DOHH2 (cell line): Measurements from ENCODE around the gene C1QTNF12.

Experiments used
- H3F3A ChIP-seq: fragments of 200-600 bp; sonication (generic), shearing (Covaris generic); 2 replicates; pipeline ENCODE4 v1.6.0; 2016; ENCODE audit warnings: antibody characterized with exemption, mild to moderate bottlenecking; ENCODE audit not compliant: control insufficient read depth, insufficient read depth
- H3K27ac ChIP-seq: fragments of 200-600 bp; sonication (generic); 2 replicates; pipeline ENCODE4 v1.5.1; 2014; ENCODE audit warnings: low read depth, mild to moderate bottlenecking, low read length, moderate library complexity
- H3K27me3 ChIP-seq: fragments of 200-600 bp; sonication (generic); 2 replicates; pipeline ENCODE4 v1.6.1; 2014; ENCODE audit warnings: mild to moderate bottlenecking, low read length, mixed read lengths; ENCODE audit not compliant: control insufficient read depth
- H3K36me3 ChIP-seq: fragments of 200-600 bp; sonication (generic); 2 replicates; pipeline ENCODE4 v1.6.1; 2014; ENCODE audit warnings: mild to moderate bottlenecking, low read length, moderate library complexity, mixed read lengths; ENCODE audit not compliant: control insufficient read depth
- H3K4me1 ChIP-seq: fragments of 200-600 bp; sonication (generic); 2 replicates; pipeline ENCODE4 v1.6.1; 2014; ENCODE audit warnings: mild to moderate bottlenecking, low read length, mixed read lengths; ENCODE audit not compliant: control insufficient read depth
- H3K4me2 ChIP-seq: fragments of 200-600 bp; sonication (generic); 2 replicates; pipeline ENCODE4 v1.6.0; 2014; ENCODE audit warnings: mild to moderate bottlenecking, low read length, moderate library complexity
- H3K4me3 ChIP-seq: fragments of 200-600 bp; sonication (generic); 2 replicates; pipeline ENCODE4 v1.5.1; 2014; ENCODE audit warnings: mild to moderate bottlenecking, low read length, mixed read lengths
- H3K79me2 ChIP-seq: fragments of 200-600 bp; sonication (generic); 2 replicates; pipeline ENCODE4 v1.6.1; 2014; ENCODE audit warnings: mild to moderate bottlenecking, low read length, mixed read lengths; ENCODE audit not compliant: control insufficient read depth
- H3K9me2 ChIP-seq: fragments of 200-600 bp; sonication (generic); replicated peaks from 2 replicates; pipeline ENCODE4 v1.6.1; 2014; ENCODE audit warnings: mild to moderate bottlenecking, low read length, mixed read lengths; ENCODE audit not compliant: control insufficient read depth
- H3K9me3 ChIP-seq: fragments of 200-600 bp; sonication (generic); 2 replicates; pipeline ENCODE4 v1.6.1; 2014; ENCODE audit warnings: antibody characterized with exemption, low read length, mixed read lengths; ENCODE audit not compliant: control insufficient read depth, insufficient read depth
- H4K20me1 ChIP-seq: fragments of 200-600 bp; sonication (generic); 2 replicates; pipeline ENCODE4 v1.6.0; 2014; ENCODE audit warnings: low read depth, mild to moderate bottlenecking, antibody characterized with exemption, low read length, moderate library complexity; ENCODE audit not compliant: control insufficient read depth, insufficient read depth
- EZH2phosphoT487 ChIP-seq: fragments of 200-600 bp; sonication (generic); IDR thresholded peaks from 2 replicates; pipeline ENCODE4 v1.6.1; 2017; ENCODE audit warnings: borderline replicate concordance, mild to moderate bottlenecking, antibody characterized with exemption, low read length, moderate library complexity, mixed read lengths
- TF ChIP-seq, protein P1 (sequence below): fragments of 200-600 bp; sonication (generic); IDR thresholded peaks from one replicate; pipeline ENCODE4 v1.5.1; 2014; ENCODE audit warnings: antibody characterized with exemption, mild to moderate bottlenecking, low read depth, low read length; ENCODE audit not compliant: poor library complexity, severe bottlenecking

The C1QTNF12 gene

DNA sequence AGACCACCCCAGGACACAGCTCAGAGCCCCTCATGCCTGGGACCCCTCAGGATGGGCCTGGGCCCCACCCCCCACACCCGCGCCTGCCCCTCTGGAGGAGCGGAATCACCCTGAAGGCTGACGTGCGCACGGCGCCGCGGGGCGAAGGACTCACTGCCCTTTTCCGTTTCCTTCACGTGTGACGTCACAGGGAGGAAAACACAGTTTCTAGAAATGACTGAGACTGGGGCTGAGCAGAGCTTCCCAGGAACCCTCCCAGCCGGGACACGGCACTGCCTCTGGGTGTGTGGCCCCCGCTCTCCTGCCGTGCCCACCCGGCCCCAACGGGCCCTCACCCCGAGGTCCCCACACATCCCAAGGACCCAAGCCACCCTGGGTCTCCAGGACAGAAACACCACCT lies 27.2 kb downstream of the C1QTNF12 start:
- H4K20me1 ChIP-seq: no peaks in the 10 kb centered on the region

DNA sequence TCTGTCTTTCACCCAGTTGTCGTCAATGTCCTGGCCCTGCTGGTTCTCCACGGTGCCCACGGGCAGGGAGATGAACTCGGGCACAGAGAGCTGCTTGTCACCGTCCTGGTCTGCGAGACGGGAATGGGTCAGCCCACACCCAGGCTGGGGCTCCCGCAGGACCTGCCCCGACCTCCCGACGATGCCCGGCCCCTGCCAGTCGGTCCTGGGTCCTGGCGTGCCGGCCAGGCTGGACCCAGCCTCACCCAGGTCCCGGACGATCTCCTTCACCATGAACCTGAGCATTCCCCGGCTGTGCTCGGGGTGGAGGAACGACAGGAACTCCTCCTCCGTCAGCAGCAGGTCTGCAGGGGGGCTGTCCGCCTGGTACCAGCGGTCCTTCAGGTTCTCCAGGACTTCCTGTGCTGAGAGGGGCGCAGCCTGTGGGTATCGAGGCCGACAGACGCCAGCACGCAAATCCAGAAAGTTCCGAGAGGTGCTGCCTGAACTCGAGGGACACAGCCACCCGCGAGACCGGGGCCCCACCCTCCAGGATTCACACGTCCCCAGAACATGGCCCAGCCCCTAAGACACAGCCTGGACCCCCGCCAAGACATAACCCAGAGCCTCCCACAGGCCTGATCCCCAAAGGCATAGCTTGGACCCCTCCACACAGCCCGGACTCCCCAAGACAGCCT lies 27.9 kb downstream of the C1QTNF12 start:
- H3K27ac ChIP-seq: no peak overlapping the region
- H3K36me3 ChIP-seq: peaks cover 45% of the 10 kb centered on the region

More for the DNA sequence above, 27.2 kb downstream of the C1QTNF12 start:
- H3K36me3 ChIP-seq: peaks cover 49% of the 10 kb centered on the region
- no peaks in the 10 kb centered on the region for H3K27me3 ChIP-seq
- H3K9me2 ChIP-seq: no peaks in the 10 kb centered on the region
- no peaks in the 10 kb centered on the region for H3K9me3 ChIP-seq
- H3K27ac ChIP-seq: no peak overlapping the region
- H3K4me2 ChIP-seq: no peak overlapping the region
- 0 out of 2 replicates have a peak, but pooled peaks cover 3% of the 10 kb centered on the region for H3K79me2 ChIP-seq
- no peak overlapping the region for H3K4me3 ChIP-seq
- TF ChIP-seq, protein P1, sequence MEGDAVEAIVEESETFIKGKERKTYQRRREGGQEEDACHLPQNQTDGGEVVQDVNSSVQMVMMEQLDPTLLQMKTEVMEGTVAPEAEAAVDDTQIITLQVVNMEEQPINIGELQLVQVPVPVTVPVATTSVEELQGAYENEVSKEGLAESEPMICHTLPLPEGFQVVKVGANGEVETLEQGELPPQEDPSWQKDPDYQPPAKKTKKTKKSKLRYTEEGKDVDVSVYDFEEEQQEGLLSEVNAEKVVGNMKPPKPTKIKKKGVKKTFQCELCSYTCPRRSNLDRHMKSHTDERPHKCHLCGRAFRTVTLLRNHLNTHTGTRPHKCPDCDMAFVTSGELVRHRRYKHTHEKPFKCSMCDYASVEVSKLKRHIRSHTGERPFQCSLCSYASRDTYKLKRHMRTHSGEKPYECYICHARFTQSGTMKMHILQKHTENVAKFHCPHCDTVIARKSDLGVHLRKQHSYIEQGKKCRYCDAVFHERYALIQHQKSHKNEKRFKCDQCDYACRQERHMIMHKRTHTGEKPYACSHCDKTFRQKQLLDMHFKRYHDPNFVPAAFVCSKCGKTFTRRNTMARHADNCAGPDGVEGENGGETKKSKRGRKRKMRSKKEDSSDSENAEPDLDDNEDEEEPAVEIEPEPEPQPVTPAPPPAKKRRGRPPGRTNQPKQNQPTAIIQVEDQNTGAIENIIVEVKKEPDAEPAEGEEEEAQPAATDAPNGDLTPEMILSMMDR: no peak
- TF ChIP-seq EZH2phosphoT487: no peak
- peaks cover 10% of the 10 kb centered on the region for H3K4me1 ChIP-seq
- no peaks in the 10 kb centered on the region for H3F3A ChIP-seq

DNA sequence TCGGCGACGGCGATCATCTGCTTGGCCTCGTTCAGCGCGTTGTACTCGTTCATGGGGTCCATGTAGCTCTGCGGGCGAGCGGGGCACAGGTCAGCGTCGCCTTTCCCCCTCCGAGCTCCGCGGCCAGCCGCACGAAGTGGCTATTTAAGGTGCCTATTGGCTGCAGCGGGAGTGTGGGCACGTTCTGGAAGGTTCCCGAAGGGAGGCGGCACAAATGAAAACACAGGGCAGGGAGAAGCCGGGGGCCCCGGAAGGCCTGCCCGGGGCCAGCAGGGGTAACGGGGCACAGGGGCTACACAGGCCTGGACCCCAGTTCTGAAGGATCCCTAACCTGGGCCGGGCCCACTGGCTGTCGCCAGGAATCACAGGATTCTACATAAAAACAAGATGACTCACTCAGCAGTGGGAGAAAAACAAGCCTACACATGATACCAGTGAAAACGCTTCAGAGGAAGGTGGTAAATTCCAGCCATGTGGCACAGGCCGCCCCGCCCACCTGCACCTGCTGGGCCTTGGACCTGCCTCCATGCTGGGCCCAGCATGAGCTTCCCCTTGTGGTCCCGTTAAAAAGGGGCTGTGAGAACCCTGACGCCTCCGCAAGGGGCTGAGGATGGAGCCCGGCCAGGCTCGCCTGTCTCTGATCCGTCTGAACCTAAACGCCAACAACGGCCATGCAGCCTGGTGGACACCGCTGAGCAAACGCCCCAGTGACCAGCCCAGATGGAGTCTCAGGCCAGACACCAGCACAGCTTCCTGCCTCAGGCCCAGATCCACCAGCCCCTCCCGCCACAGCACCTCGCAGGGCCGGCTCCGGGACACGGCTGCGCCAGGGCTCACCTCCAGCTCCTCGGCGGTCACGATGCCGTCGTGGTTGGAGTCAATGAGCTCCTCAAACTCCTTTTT lies 28.6 kb downstream of the C1QTNF12 start:
- H3K9me3 ChIP-seq: no peaks in the 10 kb centered on the region
- peaks cover 39% of the 10 kb centered on the region for H3K36me3 ChIP-seq
- H4K20me1 ChIP-seq: no peaks in the 10 kb centered on the region
- no peak overlapping the region for H3K4me3 ChIP-seq
- no peaks in the 10 kb centered on the region; the same call in 1 of the 2 replicates for H3K27me3 ChIP-seq
- 0 out of 2 replicates have a peak, but pooled peaks cover 1% of the 10 kb centered on the region for H3K79me2 ChIP-seq
- H3F3A ChIP-seq: no peaks in the 10 kb centered on the region
- no peak overlapping the region for H3K27ac ChIP-seq
- H3K4me2 ChIP-seq: no peak overlapping the region
- TF ChIP-seq, protein P1: no peak
- TF ChIP-seq EZH2phosphoT487: no peak
- peaks cover 12% of the 10 kb centered on the region for H3K4me1 ChIP-seq
- H3K9me2 ChIP-seq: no peaks in the 10 kb centered on the region

More for the DNA sequence above, 27.9 kb downstream of the C1QTNF12 start:
- peaks cover 10% of the 10 kb centered on the region for H3K4me1 ChIP-seq
- H3F3A ChIP-seq: no peaks in the 10 kb centered on the region
- no peaks in the 10 kb centered on the region for H3K9me2 ChIP-seq
- no peaks in the 10 kb centered on the region for H3K9me3 ChIP-seq
- H4K20me1 ChIP-seq: no peaks in the 10 kb centered on the region
- no peak for TF ChIP-seq EZH2phosphoT487
- TF ChIP-seq, protein P1: no peak
- H3K4me3 ChIP-seq: no peak overlapping the region
- H3K27me3 ChIP-seq: no peaks in the 10 kb centered on the region
- 0 out of 2 replicates have a peak, but pooled peaks cover 3% of the 10 kb centered on the region for H3K79me2 ChIP-seq
- H3K4me2 ChIP-seq: no peak overlapping the region
